GM12878 (cell line): ENCODE results near the gene ZNRF3. TPM values are rescaled to one million over a fixed set of nuclear protein-coding genes. Genes with fewer than 3 reads are reported as not detected.

ENCODE experiments used
- ATAC-seq: fragments of 200-7000 bp; cut with Tn5 transposase; 3 replicates; pipeline ENCODE4 v1.9.1; 2020; ENCODE audit warnings: mild to moderate bottlenecking, moderate library complexity
- BruUV-seq: library from RNA; stranded (reverse); fragments of 400-500 nt; replicated peaks from 2 replicates; lab custom pipeline; 2021; lab: Mats Ljungman, UMichigan
- CTCF ChIA-PET: fragments of 300-600 bp; sonication (Branson Sonifier 250); formaldehyde crosslinking; extraction: SDS; loops from one replicate; lab custom pipeline; 2021; ENCODE audit warnings: inconsistent platforms; lab: Yijun Ruan, JAX
- POLR2A ChIA-PET: fragments of 350-600 bp; formaldehyde crosslinking; extraction: SDS; loops from one replicate; lab custom pipeline; 2021; ENCODE audit warnings: inconsistent platforms; lab: Charles Lee
- RAD21 ChIA-PET: fragments of 300-600 bp; sonication (Branson Sonifier 250); formaldehyde crosslinking; loops from one replicate; lab custom pipeline; 2023; ENCODE audit warnings: antibody characterized with exemption; ENCODE audit not compliant: unreplicated experiment; lab: Charles Lee
- SMC1A ChIA-PET: fragments of 300-600 bp; sonication (Branson Sonifier 250); formaldehyde crosslinking; loops from one replicate; lab custom pipeline; 2023; ENCODE audit not compliant: unreplicated experiment, uncharacterized antibody; lab: Charles Lee
- DNase-seq: peaks from one replicate; pipeline ENCODE4 v3.0.0-alpha.2; 2011; ENCODE audit warnings: low read depth, low spot score
- FAIRE-seq: peaks from 3 replicates; lab custom pipeline; 2011; peaks lifted over from hg19 to GRCh38; lab: Jason Lieb, UNC
- H2AFZ ChIP-seq: 2 replicates; pipeline ENCODE4 v1.6.0; 2011; ENCODE audit warnings: low read depth, low read length, control low read depth; ENCODE audit not compliant: control insufficient read depth
- H3K27ac ChIP-seq: 2 replicates; pipeline ENCODE4 v1.5.1; 2011; ENCODE audit warnings: control low read depth; ENCODE audit not compliant: control insufficient read depth, insufficient read depth
- H3K27me3 ChIP-seq, 2 experiments: replicated peaks in 1 of 2; 2 replicates each; pipeline versions ENCODE4 v1.6.0 to v1.6.1; 2011; ENCODE audit warnings: low read length in 1 of 2; ENCODE audit not compliant: control insufficient read depth in 2 of 2, insufficient read depth in 2 of 2
- H3K36me3 ChIP-seq, 2 experiments: 2 replicates each; pipeline ENCODE4 v1.5.1; 2011; ENCODE audit warnings: low read length in 1 of 2; ENCODE audit not compliant: control insufficient read depth in 2 of 2, insufficient read depth in 2 of 2
- H3K4me1 ChIP-seq: 2 replicates; pipeline ENCODE4 v1.6.1; 2011; ENCODE audit warnings: mild to moderate bottlenecking, low read length, moderate library complexity, mixed read lengths; ENCODE audit not compliant: control insufficient read depth, insufficient read depth
- H3K4me2 ChIP-seq: 2 replicates; pipeline ENCODE4 v1.6.0; 2011; ENCODE audit warnings: control low read depth; ENCODE audit not compliant: control insufficient read depth, insufficient read depth
- H3K4me3 ChIP-seq: fragments of 200-600 bp; sonication (generic); 2 replicates; pipeline ENCODE4 v1.5.1; 2016
- H3K79me2 ChIP-seq: 2 replicates; pipeline ENCODE4 v1.6.0; 2011; ENCODE audit warnings: low read length; ENCODE audit not compliant: control insufficient read depth, insufficient read depth
- H3K9ac ChIP-seq: 2 replicates; pipeline ENCODE4 v1.8.0; 2011; ENCODE audit warnings: low read length, control low read depth, mixed read lengths; ENCODE audit not compliant: control insufficient read depth, insufficient read depth
- H3K9me3 ChIP-seq: replicated peaks from 3 replicates; pipeline ENCODE4 v1.5.1; 2011; ENCODE audit warnings: mild to moderate bottlenecking, low read length; ENCODE audit not compliant: control insufficient read depth, insufficient read depth
- H4K20me1 ChIP-seq: 2 replicates; pipeline ENCODE4 v1.6.0; 2011; ENCODE audit not compliant: control insufficient read depth, insufficient read depth
- PAX5 ChIP-seq: IDR thresholded peaks from 2 replicates; pipeline ENCODE4 v1.6.1; 2011; ENCODE audit warnings: low read depth, low read length, borderline replicate concordance
- STAT1 ChIP-seq: fragments of 450-650 bp; conservative IDR thresholded peaks from 2 replicates; pipeline ENCODE4 v1.6.1; 2014; ENCODE audit warnings: antibody characterized with exemption, mild to moderate bottlenecking
- WGBS: methylation state at CpG from one replicate; pipeline ENCODE4 v1.1.6; 2016; ENCODE audit warnings: low lambda C conversion rate; ENCODE audit not compliant: insufficient replicate concordance, insufficient coverage; ENCODE audit errors: missing lambda C conversion rate; 5-methylcytosine and 5-hydroxymethylcytosine counted together
- in situ Hi-C: fragments of 300-500 bp; cut with MboI; formaldehyde crosslinking; loops from 9 replicates; pipeline ENCODE4 v1.14.3; 2018; ENCODE audit warnings: mixed read lengths
- intact Hi-C: fragments of 100-400 bp; cut with micrococcal nuclease; formaldehyde crosslinking; loops from one replicate; pipeline ENCODE4 v1.14.2; 2022; ENCODE audit not compliant: unreplicated experiment
- polyA plus RNA-seq, 11 experiments: library from polyadenylated mRNA; depleted of rRNA in 4 of 11; unstranded in 6 of 11; stranded (reverse) in 5 of 11; fragments of >200 nt; fragmentation: Nextera tagmentation in 4 of 11; fragmentation: Illumina TruSeq in 1 of 11; extraction: Ambion mirVana in 4 of 11; extraction: Trizol in 1 of 11; gene quantifications; 1 replicate in 1 of 11; 2 replicates in 10 of 11; pipeline versions ENCODE4 v1.2.1 to v1.2.3, GENCODE V29; 2011 to 2016; ENCODE audit warnings: inconsistent platforms in 2 of 11, missing spikeins in 2 of 11, low read depth in 1 of 11
- total RNA-seq, 4 experiments: library from RNA; depleted of rRNA in 3 of 4; stranded (reverse); fragments of >200 nt in 3 of 4; fragmentation: Illumina TruSeq in 1 of 4; extraction: Trizol in 1 of 4; gene quantifications; 2 replicates each; pipeline versions ENCODE4 v1.2.1 to v1.2.3, GENCODE V29; 2013 to 2021
- TF ChIP-seq, protein P1 (sequence below): fragments of 450-650 bp; IDR thresholded peaks from 2 replicates; pipeline ENCODE4 v1.6.1; 2016; ENCODE audit warnings: mild to moderate bottlenecking
- TF ChIP-seq, protein P2 (sequence below): fragments of 150-350 bp; IDR thresholded peaks from 2 replicates; pipeline ENCODE4 v1.6.1; 2016; ENCODE audit warnings: low read depth, low read length
- TF ChIP-seq, protein P3 (sequence below): fragments of 450-650 bp; IDR thresholded peaks from 2 replicates; pipeline ENCODE4 v1.6.1; 2014; ENCODE audit warnings: mild to moderate bottlenecking

ZNRF3 gene
- total and polyA plus RNA-seq, 10 of the 15 experiments (the other 5 are each of a cell fraction or from before 2014, with no cell fraction given): 0.05 to 2.4 (median 0.46) TPM

DNA sequence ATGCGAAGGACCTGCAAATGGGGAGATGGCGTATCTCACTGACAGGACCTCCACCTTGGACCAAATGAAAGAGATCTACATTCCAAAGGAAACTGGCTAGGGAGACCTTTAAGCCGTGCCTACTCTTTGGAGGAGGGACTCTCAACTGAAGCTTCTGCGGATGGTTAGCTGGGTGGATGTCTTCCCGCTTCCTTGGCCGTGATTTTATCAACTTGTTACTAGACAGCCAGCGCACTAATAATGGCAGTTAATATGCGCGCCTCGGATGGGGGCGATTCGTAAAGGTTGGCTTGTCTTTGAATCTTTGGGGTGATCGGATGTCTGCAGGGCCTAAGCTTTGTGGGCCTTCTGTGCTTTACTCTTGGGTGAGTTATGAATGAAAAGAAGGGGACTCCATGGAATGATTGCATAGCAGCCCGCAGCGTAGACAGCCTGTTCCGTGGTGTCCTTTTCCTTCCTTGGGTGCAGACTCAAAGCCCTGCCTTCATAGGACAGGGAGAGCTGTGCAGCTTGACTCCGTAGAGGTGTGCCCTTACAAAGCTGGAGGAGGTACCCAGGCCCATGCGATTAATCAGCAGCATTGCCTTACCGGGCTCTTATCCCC, 1.5 kb downstream of the ZNRF3 start:
- RAD21 ChIA-PET: interaction anchor here (0.6 to 7.1 kb wide), 10 partner anchors 12 to 156 kb away, joined by 3 to 65 read pairs (median 9); no protein-coding TSS in a partner anchor
- intact Hi-C loops: loop anchor here (1.0 to 5.0 kb wide), 2 partner anchors 22 to 72 kb away; no protein-coding TSS in a partner anchor
- in situ Hi-C loops: no loop called here
- FAIRE-seq (no peak), DNase-seq (no peak), ATAC-seq (no peak)
- no peaks in the 10 kb centered on the region for H3K79me2 ChIP-seq
- no peaks in the 10 kb centered on the region; the same call in 2 of the 3 replicates for H3K9me3 ChIP-seq
- H2AFZ ChIP-seq: no peak overlapping the region
- H3K27ac ChIP-seq: no peak overlapping the region
- H4K20me1 ChIP-seq: no peaks in the 10 kb centered on the region
- H3K4me1 ChIP-seq: no peaks in the 10 kb centered on the region
- H3K27me3 ChIP-seq: peaks cover 0 to 5% of the 10 kb centered on the region in 2 experiments; a peak in 1 of 4 replicates
- H3K36me3 ChIP-seq: no peaks in the 10 kb centered on the region
- SMC1A ChIA-PET: interaction anchor here (0.8 to 4.8 kb wide), 15 partner anchors 10 to 155 kb away, joined by 3 to 48 read pairs (median 5); no protein-coding TSS in a partner anchor
- H3K9ac ChIP-seq: no peak overlapping the region
- no peak overlapping the region for H3K4me3 ChIP-seq
- BruUV-seq: no TSS peak
- CTCF ChIA-PET: interaction anchor here (1.3 to 5.6 kb wide), 6 partner anchors 21 to 156 kb away, joined by 4 to 36 read pairs (median 6); no protein-coding TSS in a partner anchor
- H3K4me2 ChIP-seq: no peak overlapping the region
- TF ChIP-seq, protein P1, sequence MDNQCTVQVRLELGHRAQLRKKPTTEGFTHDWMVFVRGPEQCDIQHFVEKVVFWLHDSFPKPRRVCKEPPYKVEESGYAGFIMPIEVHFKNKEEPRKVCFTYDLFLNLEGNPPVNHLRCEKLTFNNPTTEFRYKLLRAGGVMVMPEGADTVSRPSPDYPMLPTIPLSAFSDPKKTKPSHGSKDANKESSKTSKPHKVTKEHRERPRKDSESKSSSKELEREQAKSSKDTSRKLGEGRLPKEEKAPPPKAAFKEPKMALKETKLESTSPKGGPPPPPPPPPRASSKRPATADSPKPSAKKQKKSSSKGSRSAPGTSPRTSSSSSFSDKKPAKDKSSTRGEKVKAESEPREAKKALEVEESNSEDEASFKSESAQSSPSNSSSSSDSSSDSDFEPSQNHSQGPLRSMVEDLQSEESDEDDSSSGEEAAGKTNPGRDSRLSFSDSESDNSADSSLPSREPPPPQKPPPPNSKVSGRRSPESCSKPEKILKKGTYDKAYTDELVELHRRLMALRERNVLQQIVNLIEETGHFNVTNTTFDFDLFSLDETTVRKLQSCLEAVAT: peak; percentile 76
- TF ChIP-seq, protein P2, sequence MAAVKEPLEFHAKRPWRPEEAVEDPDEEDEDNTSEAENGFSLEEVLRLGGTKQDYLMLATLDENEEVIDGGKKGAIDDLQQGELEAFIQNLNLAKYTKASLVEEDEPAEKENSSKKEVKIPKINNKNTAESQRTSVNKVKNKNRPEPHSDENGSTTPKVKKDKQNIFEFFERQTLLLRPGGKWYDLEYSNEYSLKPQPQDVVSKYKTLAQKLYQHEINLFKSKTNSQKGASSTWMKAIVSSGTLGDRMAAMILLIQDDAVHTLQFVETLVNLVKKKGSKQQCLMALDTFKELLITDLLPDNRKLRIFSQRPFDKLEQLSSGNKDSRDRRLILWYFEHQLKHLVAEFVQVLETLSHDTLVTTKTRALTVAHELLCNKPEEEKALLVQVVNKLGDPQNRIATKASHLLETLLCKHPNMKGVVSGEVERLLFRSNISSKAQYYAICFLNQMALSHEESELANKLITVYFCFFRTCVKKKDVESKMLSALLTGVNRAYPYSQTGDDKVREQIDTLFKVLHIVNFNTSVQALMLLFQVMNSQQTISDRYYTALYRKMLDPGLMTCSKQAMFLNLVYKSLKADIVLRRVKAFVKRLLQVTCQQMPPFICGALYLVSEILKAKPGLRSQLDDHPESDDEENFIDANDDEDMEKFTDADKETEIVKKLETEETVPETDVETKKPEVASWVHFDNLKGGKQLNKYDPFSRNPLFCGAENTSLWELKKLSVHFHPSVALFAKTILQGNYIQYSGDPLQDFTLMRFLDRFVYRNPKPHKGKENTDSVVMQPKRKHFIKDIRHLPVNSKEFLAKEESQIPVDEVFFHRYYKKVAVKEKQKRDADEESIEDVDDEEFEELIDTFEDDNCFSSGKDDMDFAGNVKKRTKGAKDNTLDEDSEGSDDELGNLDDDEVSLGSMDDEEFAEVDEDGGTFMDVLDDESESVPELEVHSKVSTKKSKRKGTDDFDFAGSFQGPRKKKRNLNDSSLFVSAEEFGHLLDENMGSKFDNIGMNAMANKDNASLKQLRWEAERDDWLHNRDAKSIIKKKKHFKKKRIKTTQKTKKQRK: no peak
- TF ChIP-seq, protein P3, sequence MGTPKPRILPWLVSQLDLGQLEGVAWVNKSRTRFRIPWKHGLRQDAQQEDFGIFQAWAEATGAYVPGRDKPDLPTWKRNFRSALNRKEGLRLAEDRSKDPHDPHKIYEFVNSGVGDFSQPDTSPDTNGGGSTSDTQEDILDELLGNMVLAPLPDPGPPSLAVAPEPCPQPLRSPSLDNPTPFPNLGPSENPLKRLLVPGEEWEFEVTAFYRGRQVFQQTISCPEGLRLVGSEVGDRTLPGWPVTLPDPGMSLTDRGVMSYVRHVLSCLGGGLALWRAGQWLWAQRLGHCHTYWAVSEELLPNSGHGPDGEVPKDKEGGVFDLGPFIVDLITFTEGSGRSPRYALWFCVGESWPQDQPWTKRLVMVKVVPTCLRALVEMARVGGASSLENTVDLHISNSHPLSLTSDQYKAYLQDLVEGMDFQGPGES: no peak
- TF ChIP-seq STAT1: no peak
- no peak for TF ChIP-seq PAX5
- POLR2A ChIA-PET: interaction anchor here (0.6 to 2.0 kb wide), 10 partner anchors 11 to 155 kb away, joined by 3 to 9 read pairs (median 5); no protein-coding TSS in a partner anchor
- WGBS: 90% methylated on average over 19 of the region's 19 CpGs
